Measurements from ENCODE around the gene CDK5R2.

CDK5R2 gene

DNA sequence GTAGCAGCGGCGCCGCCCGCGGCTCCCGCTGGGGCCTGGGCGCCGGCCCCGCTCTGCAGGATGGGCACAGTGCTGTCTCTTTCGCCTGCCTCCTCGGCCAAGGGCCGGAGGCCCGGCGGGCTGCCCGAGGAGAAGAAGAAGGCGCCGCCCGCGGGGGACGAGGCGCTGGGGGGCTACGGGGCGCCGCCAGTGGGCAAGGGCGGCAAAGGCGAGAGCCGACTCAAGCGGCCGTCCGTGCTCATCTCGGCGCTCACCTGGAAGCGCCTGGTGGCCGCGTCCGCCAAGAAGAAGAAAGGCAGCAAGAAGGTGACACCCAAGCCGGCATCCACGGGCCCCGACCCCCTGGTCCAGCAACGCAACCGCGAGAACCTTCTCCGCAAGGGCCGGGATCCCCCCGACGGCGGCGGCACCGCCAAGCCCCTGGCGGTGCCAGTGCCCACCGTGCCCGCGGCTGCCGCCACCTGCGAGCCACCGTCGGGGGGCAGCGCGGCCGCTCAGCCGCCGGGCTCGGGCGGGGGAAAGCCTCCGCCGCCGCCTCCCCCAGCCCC is 369 bp downstream of the CDK5R2 start:
- Histone ChIP-seq H4K20me1 (peaks cover 0 to 31% (median 12%) of the 10 kb centered on the region in 11 experiments; a peak in 13 of 22 replicates), H3K9ac (peak overlapping the region in 10 of 11 experiments; percentile 46 to 66 (median 60); a peak in 16 of 22 replicates), H3K4me1 (peaks cover 10 to 23% (median 18%) of the 10 kb centered on the region in 10 experiments; a peak in 19 of 20 replicates), H3K36me3 (no peaks in the 10 kb centered on the region), H3K4me3 (peak overlapping the region; percentile 59 to 75 (median 66)), H3K4me2 (peak overlapping the region; percentile 89 to 100 (median 98)), H3K27ac (no peak overlapping the region), H3K9me3 (replicated peaks in 1 of 11) (peaks cover 0 to 5% (median 0%) of the 10 kb centered on the region in 11 experiments; a peak in 4 of 22 replicates), H3K27me3 (peaks cover 53 to 73% (median 61%) of the 10 kb centered on the region in 11 experiments)
- TF ChIP-seq Cebpa-rat (IDR thresholded peaks at IDR 0.05): no peak

DNA sequence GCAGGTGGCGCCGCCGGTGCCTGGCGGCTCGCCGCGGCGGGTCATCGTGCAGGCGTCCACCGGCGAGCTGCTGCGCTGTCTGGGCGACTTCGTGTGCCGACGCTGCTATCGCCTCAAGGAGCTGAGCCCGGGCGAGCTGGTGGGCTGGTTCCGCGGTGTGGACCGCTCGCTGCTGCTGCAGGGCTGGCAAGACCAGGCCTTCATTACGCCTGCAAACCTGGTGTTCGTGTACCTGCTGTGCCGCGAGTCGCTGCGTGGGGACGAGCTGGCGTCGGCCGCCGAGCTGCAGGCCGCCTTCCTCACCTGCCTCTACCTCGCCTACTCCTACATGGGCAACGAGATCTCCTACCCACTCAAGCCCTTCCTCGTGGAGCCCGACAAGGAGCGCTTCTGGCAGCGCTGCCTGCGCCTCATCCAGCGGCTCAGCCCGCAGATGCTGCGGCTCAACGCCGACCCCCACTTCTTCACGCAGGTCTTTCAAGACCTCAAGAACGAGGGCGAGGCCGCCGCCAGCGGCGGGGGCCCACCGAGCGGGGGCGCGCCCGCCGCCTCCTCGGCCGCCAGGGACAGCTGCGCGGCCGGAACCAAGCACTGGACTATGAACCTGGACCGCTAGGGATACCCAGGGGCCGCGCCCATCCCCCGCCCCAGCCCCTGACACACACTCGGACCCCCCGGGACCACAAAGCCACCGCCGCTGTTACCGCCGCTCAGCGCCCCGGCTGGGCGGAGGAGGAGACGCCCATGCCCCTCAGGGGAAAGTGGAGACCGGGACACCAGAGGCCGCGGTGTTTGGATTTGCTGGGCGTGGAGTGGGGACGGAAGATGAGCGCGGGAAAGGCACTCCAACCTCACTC is 1.1 kb downstream of the CDK5R2 start:
- Histone ChIP-seq H3K4me3 (peak overlapping the region; percentile 59 to 75 (median 66); a peak in 19 of 20 replicates), H3K27ac (no peak overlapping the region), H3K9me3 (replicated peaks in 1 of 11) (peaks cover 0 to 5% (median 0%) of the 10 kb centered on the region in 11 experiments; a peak in 4 of 22 replicates), H3K4me2 (peak overlapping the region; percentile 89 to 100 (median 98)), H4K20me1 (peaks cover 0 to 31% (median 12%) of the 10 kb centered on the region in 11 experiments; a peak in 13 of 22 replicates), H3K36me3 (no peaks in the 10 kb centered on the region), H3K9ac (peak overlapping the region in 1 of 11 experiments; percentile 65; a peak in 2 of 22 replicates), H3K27me3 (peaks cover 53 to 80% (median 65%) of the 10 kb centered on the region in 11 experiments), H3K4me1 (peaks cover 10 to 23% (median 18%) of the 10 kb centered on the region in 10 experiments; a peak in 19 of 20 replicates)
- TF ChIP-seq Cebpa-rat (IDR thresholded peaks at IDR 0.05): no peak

DNA sequence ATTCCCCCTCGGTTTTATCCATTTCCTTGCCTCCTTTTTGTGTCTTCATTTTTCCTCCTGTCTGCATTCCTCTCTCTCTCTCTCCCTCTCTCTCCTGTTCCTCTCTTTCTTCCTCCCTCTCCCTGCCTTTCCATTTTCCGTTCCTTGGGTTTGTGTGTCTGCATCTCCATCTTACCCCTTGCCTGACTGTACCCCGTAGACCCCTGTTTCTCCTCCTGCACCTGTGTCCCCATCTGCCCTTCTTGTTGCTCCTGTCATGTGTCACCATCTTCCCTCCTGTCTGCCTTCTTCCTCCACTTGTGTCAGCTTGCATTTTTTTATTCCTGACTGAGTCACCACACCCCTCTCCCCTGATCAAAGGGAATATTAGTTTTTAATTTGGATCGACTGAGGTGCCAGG is 1.8 kb downstream of the CDK5R2 start:
- H3K4me2 ChIP-seq: no peak overlapping the region
- peaks cover 10 to 23% (median 18%) of the 10 kb centered on the region in 10 experiments; a peak in 19 of 20 replicates for H3K4me1 ChIP-seq
- H3K9ac ChIP-seq: no peak overlapping the region
- H3K27ac ChIP-seq: no peak overlapping the region
- peaks cover 53 to 80% (median 65%) of the 10 kb centered on the region in 11 experiments for H3K27me3 ChIP-seq
- H3K36me3 ChIP-seq: no peaks in the 10 kb centered on the region
- peaks cover 0 to 31% (median 12%) of the 10 kb centered on the region in 11 experiments; a peak in 13 of 22 replicates for H4K20me1 ChIP-seq
- no peak for TF ChIP-seq Cebpa-rat (IDR thresholded peaks at IDR 0.05)
- peaks cover 0 to 5% (median 0%) of the 10 kb centered on the region in 11 experiments; a peak in 4 of 22 replicates for H3K9me3 ChIP-seq (replicated peaks in 1 of 11)
- H3K4me3 ChIP-seq: no peak overlapping the region

DNA sequence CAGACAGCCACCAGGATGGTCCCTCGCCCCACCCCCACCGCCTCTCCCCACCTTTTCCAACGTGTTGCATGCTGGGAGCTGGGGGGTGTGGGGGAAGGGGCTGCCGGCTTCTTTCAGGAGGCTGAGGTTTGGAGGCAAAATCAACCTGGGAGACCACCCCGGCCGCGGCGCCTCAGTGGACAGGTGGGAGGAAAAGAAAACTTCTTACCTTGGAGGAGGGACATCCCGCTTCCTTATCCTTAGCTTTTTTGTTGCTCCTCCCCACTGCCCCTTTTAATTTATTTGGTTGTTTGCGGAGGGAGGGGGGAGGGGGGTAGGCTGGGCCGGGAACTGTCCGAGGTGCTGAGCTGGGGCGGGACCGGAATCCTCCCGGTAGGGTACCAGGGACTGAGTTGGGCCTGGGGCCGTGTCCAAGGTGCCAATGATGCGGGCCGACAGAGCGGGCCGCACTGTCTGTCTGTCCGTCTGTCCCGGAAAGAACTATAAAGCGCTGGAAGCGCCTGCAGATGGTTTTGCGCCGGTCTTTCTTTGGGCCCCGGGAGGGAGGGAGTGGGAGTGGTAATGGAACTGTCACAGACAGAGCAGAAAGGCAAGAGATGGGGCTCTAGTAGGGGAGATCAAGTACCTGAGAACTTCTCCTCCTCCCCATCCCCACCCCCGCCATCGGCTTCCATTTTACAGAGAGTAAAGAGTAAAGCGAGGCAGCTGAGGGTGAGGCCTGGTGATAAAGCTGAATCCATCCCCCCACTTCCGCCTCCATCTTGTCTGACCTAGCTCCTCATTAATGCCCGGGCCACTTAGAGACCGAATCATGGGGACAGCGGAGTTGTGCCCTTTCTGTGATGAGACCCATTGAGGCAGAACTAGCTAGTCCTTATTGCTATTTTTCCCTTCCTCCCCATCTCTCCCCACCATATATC is 2.4 kb downstream of the CDK5R2 start:
- no peak overlapping the region for H3K27ac ChIP-seq
- H3K36me3 ChIP-seq: no peaks in the 10 kb centered on the region
- peaks cover 10 to 23% (median 18%) of the 10 kb centered on the region in 10 experiments; a peak in 19 of 20 replicates for H3K4me1 ChIP-seq
- peaks cover 53 to 83% (median 65%) of the 10 kb centered on the region in 11 experiments for H3K27me3 ChIP-seq
- peaks cover 0 to 5% (median 0%) of the 10 kb centered on the region in 11 experiments; a peak in 4 of 22 replicates for H3K9me3 ChIP-seq (replicated peaks in 1 of 11)
- TF ChIP-seq Cebpa-rat (IDR thresholded peaks at IDR 0.05): no peak
- no peak overlapping the region for H3K4me2 ChIP-seq
- no peak overlapping the region for H3K4me3 ChIP-seq
- H4K20me1 ChIP-seq: peaks cover 0 to 31% (median 12%) of the 10 kb centered on the region in 11 experiments; a peak in 13 of 22 replicates
- H3K9ac ChIP-seq: no peak overlapping the region

DNA sequence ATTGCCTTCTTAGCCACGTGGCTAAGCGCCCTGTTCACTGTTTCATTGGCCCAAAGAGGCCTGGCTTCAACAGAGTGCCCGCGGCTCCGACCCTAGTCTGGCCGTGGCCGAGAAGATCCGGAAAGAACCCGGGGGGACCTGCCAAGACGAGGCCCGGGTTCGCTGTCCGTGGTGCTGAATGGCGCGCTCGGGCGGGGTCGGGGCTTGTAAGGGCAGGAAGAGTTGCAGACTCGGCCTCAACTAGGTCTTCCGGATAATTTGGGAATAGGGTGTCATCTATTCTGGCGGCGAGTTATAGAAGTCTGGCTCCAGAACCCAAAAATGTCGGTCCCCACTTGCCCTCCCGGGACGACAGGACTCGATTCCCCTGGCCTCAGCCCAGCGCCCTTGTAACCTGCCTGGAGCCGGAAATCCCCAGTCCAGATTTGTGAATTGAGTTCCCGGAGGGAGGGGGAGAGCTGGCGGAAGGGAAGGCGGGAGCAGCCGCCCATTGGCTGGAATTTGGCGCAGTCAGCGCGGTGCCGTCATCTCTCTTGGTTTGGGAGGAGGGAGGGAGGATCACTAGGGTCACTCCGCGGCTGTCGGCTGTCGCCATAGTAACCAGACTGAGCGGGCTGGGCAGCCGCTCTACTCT is 3.5 kb downstream of the CDK5R2 start:
- peaks cover 53 to 85% (median 65%) of the 10 kb centered on the region in 11 experiments for H3K27me3 ChIP-seq
- no peak overlapping the region for H3K4me3 ChIP-seq
- TF ChIP-seq Cebpa-rat (IDR thresholded peaks at IDR 0.05): no peak
- H4K20me1 ChIP-seq: peaks cover 0 to 28% (median 12%) of the 10 kb centered on the region in 11 experiments; a peak in 13 of 22 replicates
- no peak overlapping the region for H3K9ac ChIP-seq
- H3K9me3 ChIP-seq (replicated peaks in 1 of 11): peaks cover 0 to 5% (median 0%) of the 10 kb centered on the region in 11 experiments; a peak in 4 of 22 replicates
- H3K4me1 ChIP-seq: peaks cover 10 to 23% (median 18%) of the 10 kb centered on the region in 10 experiments; a peak in 19 of 20 replicates
- no peak overlapping the region for H3K27ac ChIP-seq
- H3K36me3 ChIP-seq: no peaks in the 10 kb centered on the region
- H3K4me2 ChIP-seq: no peak overlapping the region

DNA sequence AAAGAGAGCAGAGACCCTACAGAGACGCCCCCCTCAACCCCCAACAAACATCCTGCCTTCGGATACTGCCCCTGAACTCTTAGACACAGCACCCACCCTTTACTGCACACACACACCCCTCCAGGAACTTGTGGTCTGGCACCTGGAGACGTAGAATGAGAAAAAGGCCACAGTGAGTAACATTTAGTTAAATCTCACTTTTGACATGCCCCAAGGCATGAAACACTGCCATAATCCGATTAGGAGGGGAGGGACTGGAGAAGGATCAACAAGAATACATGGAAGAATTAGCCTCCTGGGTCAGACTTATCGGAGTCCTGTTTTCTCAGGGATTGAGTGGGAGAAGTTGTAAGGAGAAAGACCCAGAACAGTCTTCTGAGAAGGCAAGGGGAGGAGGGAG is 4.1 kb downstream of the CDK5R2 start:
- Histone ChIP-seq H3K4me3 (no peak overlapping the region), H3K4me2 (peak overlapping the region in 3 of 11 experiments; percentile 1 to 6 (median 1); a peak in 2 of 22 replicates), H3K4me1 (peaks cover 10 to 23% (median 17%) of the 10 kb centered on the region in 10 experiments; a peak in 19 of 20 replicates), H4K20me1 (peaks cover 0 to 28% (median 12%) of the 10 kb centered on the region in 11 experiments; a peak in 13 of 22 replicates), H3K9me3 (replicated peaks in 1 of 11) (peaks cover 0 to 5% (median 0%) of the 10 kb centered on the region in 11 experiments; a peak in 4 of 22 replicates), H3K27ac (no peak overlapping the region), H3K27me3 (peaks cover 53 to 79% (median 64%) of the 10 kb centered on the region in 11 experiments), H3K9ac (no peak overlapping the region), H3K36me3 (no peaks in the 10 kb centered on the region)
- no peak for TF ChIP-seq Cebpa-rat (IDR thresholded peaks at IDR 0.05)

DNA sequence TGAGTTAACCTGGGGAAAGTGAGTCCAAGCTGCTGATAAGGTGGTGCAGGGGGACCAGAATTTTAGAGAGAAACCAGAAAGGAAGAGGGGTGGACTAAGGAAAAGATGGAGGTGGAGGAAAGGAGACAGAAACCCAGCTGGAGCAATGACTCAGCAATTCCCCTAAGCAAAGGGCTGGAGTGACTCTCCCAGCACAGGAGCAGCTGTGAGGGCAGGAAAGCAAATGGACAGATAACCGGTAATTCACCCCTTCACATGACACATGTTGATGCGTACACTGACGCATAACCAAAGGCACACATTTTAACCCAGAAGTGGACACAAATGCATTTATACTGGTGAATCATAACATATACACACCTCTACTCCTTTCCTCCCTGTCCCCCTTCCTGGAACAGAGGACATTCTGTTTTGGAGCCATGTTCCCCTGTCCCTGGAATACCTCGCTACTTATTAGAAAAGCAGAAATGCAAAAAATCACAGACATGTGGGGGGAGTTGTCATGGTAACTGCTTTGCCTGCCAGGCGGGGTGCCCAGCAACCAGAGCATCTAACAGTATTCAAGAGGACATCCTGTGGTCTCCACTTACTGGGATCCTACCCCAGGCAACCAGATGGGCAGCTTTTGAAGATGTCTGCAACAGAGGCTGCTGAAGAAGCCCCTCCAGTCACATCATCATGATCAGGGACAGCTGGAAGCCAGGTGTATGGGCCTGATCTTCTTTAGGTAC is 4.7 kb downstream of the CDK5R2 start:
- Histone ChIP-seq H3K4me1 (peaks cover 9 to 19% (median 11%) of the 10 kb centered on the region in 10 experiments; a peak in 19 of 20 replicates), H3K4me2 (peak overlapping the region in 4 of 11 experiments; percentile 1 to 11 (median 4); a peak in 2 of 22 replicates), H3K27me3 (peaks cover 52 to 73% (median 60%) of the 10 kb centered on the region in 11 experiments), H4K20me1 (peaks cover 0 to 28% (median 12%) of the 10 kb centered on the region in 11 experiments; a peak in 13 of 22 replicates), H3K36me3 (no peaks in the 10 kb centered on the region), H3K4me3 (no peak overlapping the region), H3K9me3 (replicated peaks in 1 of 11) (peaks cover 0 to 5% (median 0%) of the 10 kb centered on the region in 11 experiments; a peak in 4 of 22 replicates), H3K27ac (no peak overlapping the region), H3K9ac (no peak overlapping the region)
- TF ChIP-seq Cebpa-rat (IDR thresholded peaks at IDR 0.05): no peak

Measured in BLaER1 treated with 17β-estradiol and CSF1 and Interleukin-3, amounts not matched to agents 10 nM and 100 nM (cell line).